Astrocyte of the spinal cord (primary cell): ENCODE measurements around the gene PTPRT.

Experiments
- DNase-seq: peaks from one replicate; pipeline ENCODE4 v3.0.0; 2011; ENCODE audit warnings: low read depth, low spot score
- H3K4me3 ChIP-seq: 2 replicates; pipeline ENCODE4 v1.5.1; 2011; ENCODE audit warnings: low read depth, mild to moderate bottlenecking, low read length, moderate library complexity
- in situ Hi-C: cut with HindIII; loops from 2 replicates; pipeline ENCODE4 v1.10.0; 2017; ENCODE audit warnings: low sequenced_read_pairs
- TF ChIP-seq, protein P1 (sequence below): IDR thresholded peaks from 2 replicates; pipeline ENCODE4 v1.5.1; 2012; ENCODE audit warnings: low read depth, mild to moderate bottlenecking, low read length, inconsistent platforms

PTPRT gene

DNA sequence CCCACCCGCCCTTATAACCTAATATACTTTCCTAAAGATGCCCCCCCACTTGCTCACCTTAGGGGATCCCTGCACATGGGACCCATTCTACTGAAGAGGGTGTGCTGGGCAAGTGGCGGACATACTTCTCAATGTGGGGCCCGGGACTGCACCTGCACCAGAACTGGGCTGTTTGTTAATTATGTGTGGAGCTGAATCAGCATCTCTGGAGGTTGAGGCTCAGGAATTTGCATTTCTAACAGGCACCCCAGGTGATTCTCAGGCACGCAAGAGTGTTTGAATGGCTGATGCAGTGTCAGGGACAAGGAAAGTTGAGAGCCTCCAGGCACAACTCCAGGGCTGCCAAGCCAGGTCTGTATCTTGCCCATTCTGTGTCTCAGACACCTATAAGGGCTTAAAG lies 8.9 kb upstream of the PTPRT start:
- TF ChIP-seq, protein P1, sequence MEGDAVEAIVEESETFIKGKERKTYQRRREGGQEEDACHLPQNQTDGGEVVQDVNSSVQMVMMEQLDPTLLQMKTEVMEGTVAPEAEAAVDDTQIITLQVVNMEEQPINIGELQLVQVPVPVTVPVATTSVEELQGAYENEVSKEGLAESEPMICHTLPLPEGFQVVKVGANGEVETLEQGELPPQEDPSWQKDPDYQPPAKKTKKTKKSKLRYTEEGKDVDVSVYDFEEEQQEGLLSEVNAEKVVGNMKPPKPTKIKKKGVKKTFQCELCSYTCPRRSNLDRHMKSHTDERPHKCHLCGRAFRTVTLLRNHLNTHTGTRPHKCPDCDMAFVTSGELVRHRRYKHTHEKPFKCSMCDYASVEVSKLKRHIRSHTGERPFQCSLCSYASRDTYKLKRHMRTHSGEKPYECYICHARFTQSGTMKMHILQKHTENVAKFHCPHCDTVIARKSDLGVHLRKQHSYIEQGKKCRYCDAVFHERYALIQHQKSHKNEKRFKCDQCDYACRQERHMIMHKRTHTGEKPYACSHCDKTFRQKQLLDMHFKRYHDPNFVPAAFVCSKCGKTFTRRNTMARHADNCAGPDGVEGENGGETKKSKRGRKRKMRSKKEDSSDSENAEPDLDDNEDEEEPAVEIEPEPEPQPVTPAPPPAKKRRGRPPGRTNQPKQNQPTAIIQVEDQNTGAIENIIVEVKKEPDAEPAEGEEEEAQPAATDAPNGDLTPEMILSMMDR = no peak
- DNase-seq = no peak
- in situ Hi-C loops = no loop called here
- H3K4me3 ChIP-seq = no peak overlapping the region

DNA sequence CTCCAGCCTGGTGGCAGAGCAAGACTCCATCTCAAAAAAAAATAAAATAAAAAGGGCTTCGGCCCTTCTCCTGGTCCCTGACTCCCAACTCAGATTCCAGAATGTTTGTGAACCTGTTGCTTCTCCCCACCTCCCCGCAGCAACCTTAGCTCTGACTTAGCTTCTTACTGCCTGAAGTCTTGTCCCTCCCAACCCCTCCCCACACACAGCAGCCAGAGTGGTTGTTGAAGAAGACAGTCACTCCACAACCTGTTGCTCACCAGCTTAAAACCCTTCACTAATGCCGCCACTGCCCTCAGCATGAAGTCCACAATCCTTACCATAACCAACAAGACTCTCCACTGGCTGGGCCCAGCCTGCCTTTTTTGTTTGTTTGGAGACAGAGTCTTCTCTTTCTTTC lies 6.5 kb upstream of the PTPRT start:
- TF ChIP-seq, protein P1 = no peak
- H3K4me3 ChIP-seq = no peak overlapping the region
- in situ Hi-C loops = no loop called here
- DNase-seq = no peak

DNA sequence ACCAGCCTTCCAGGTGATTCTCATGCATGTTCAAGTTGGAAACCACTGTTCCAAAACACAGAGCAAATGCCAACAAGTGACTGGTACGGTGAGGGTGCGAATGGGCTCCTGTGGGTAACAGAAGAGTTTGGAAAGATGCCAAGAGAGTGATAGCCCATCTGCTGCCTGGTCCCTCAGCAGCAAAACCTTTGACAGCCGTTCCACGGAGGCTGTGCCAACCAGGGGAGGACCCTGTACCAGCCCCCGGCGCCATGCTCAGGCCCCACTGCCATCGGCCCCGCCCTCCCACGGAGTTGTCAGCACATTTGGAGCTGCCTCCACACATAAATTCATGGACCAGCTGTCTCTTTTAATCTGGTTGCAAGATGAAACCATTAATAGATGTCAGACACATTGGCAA lies 4.4 kb upstream of the PTPRT start:
- no peak overlapping the region for H3K4me3 ChIP-seq
- TF ChIP-seq, protein P1 = no peak
- no peak for DNase-seq
- in situ Hi-C loops = no loop called here

DNA sequence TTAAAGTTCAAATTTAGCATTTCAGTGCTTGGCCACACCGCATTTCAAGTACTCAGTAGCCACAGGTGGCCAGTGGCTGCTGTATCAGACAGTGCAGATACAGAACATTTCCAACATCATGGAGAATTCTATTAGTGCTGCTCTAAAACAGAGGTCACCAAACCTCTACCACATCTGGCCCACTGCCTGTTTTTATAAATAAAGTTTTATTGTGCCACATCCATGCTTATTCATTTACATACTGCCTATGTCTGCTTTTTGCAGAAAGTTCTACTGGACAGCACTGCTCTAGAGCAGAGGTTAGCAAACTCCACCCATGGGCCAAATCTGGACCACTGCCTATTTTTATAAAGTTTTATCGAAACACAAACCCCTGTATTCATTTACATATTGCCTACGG lies 3.7 kb upstream of the PTPRT start:
- TF ChIP-seq, protein P1 = no peak
- in situ Hi-C loops = no loop called here
- DNase-seq = no peak

DNA sequence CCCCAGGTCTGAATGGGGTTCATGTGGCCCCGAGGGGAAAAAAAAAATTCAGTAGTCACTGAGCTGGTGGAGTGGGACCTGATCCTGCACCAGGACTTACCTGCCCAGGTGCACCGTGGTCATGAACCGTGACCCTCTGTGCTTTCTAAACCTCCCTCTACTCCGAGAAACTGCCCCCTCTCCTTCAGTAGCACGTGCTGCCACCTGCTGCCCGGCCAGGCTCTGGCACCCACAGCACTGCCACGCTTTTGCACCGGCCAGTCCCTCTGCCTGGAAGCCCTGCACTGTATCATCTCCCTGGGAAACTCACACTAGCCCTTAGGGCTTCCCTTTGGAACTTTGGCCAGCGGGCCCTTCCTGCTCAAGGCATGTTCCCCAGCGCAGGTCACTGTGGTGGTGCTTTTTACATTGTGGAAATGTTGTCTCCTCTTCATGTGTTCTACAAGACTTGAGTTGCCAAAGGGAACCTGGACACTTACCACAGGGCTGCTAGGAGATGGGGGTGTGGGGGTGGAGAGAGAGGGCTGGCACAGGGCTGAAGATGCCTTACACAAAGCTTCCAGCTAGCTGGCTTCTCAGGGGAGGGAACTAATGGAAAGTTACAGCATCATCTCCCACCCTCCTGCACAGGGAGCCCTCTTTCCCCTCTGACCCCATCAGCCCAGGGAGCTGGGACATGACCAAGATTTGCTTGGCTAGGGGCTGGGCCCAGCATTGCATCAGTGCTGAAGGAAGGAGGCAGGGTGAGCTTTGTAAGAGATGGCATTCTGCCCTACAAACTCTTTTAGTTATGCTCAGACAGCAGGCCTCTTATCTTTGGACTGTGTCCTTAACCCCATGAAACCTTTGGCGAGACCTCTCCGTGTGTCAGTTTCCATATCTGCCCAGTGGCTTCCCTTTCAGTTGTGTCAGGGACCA lies 2.5 kb upstream of the PTPRT start:
- H3K4me3 ChIP-seq = no peak overlapping the region
- TF ChIP-seq, protein P1 = peak; percentile 25
- no peak for DNase-seq
- in situ Hi-C loops = no loop called here

More for the DNA sequence above, 3.7 kb upstream of the PTPRT start:
- H3K4me3 ChIP-seq = no peak overlapping the region

DNA sequence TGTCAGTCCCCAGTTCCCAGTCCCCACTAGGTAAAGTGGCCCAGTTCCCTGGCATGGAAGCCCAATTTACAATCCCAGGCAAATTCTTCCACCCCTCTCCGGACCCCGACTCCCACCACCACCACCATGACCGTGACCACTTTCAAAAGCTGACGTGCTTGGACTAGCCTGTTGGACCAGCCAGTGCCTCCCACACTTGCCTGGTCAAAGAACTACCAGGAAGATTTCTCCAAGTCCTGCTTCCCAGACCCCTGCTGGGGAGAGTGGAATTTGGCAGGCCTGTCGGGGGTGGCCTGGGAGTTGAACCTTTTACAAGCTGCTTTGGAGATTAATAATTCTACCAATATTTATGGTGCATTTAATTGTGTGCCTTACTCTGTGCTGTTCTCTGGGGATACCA lies 1.4 kb upstream of the PTPRT start:
- TF ChIP-seq, protein P1 = no peak
- H3K4me3 ChIP-seq = no peak overlapping the region
- DNase-seq = no peak
- in situ Hi-C loops = no loop called here
